ENCODE results near the gene ADRA2C.

ADRA2C gene

GRCh38 chr4:3780347-3781171, 14.4 kb downstream of the ADRA2C start:
- TF ChIP-seq CTCF (conservative IDR thresholded peaks at IDR 0.05; ENCODE audit: low read length) (no peak), EZH2phosphoT487 (IDR thresholded peaks at IDR 0.05; ENCODE audit: borderline replicate concordance) (no peak)
- no peaks in the 10 kb centered on the region for H3F3A ChIP-seq (ENCODE audit: low read depth)
- no peak overlapping the region for H3K9ac ChIP-seq (ENCODE audit: low read depth, low read length, poor library complexity, severe bottlenecking)
- no peaks in the 10 kb centered on the region for H3K79me2 ChIP-seq (ENCODE audit: insufficient read depth, low read length)
- no peak overlapping the region for H2AFZ ChIP-seq (ENCODE audit: low read length)
- H3K9me3 ChIP-seq (ENCODE audit: insufficient read depth, low read depth, low read length) = no peaks in the 10 kb centered on the region
- H3K27me3 ChIP-seq (ENCODE audit: insufficient read depth, low read length, poor library complexity, severe bottlenecking) = no peaks in the 10 kb centered on the region
- H3K9me2 ChIP-seq (replicated peaks; ENCODE audit: low read depth, low read length) = no peaks in the 10 kb centered on the region
- H3K4me3 ChIP-seq (ENCODE audit: low read length, poor library complexity, severe bottlenecking) = no peak overlapping the region
- H3K4me2 ChIP-seq (ENCODE audit: low read depth, low read length, poor library complexity, severe bottlenecking) = no peak overlapping the region
- no peaks in the 10 kb centered on the region for H3K36me3 ChIP-seq (ENCODE audit: insufficient read depth, low read length)
- no peaks in the 10 kb centered on the region for H3K4me1 ChIP-seq (ENCODE audit: insufficient read depth, low read length, poor library complexity, severe bottlenecking)
- H4K20me1 ChIP-seq (ENCODE audit: insufficient read depth, low read length, poor library complexity, severe bottlenecking) = no peaks in the 10 kb centered on the region

GRCh38 chr4:3781193-3781886, 15.2 kb downstream of the ADRA2C start:
- no peaks in the 10 kb centered on the region for H3K4me1 ChIP-seq (ENCODE audit: insufficient read depth, low read length, poor library complexity, severe bottlenecking)
- no peaks in the 10 kb centered on the region for H3K9me2 ChIP-seq (replicated peaks; ENCODE audit: low read depth, low read length)
- H3K9me3 ChIP-seq (ENCODE audit: insufficient read depth, low read depth, low read length) = no peaks in the 10 kb centered on the region
- no peak overlapping the region for H3K4me3 ChIP-seq (ENCODE audit: low read length, poor library complexity, severe bottlenecking)
- H3F3A ChIP-seq (ENCODE audit: low read depth) = no peaks in the 10 kb centered on the region
- no peaks in the 10 kb centered on the region for H3K79me2 ChIP-seq (ENCODE audit: insufficient read depth, low read length)
- no peaks in the 10 kb centered on the region for H3K36me3 ChIP-seq (ENCODE audit: insufficient read depth, low read length)
- no peak for TF ChIP-seq EZH2phosphoT487 (IDR thresholded peaks at IDR 0.05; ENCODE audit: borderline replicate concordance)
- no peak for TF ChIP-seq CTCF (conservative IDR thresholded peaks at IDR 0.05; ENCODE audit: low read length)
- no peaks in the 10 kb centered on the region for H4K20me1 ChIP-seq (ENCODE audit: insufficient read depth, low read length, poor library complexity, severe bottlenecking)
- no peak overlapping the region for H3K4me2 ChIP-seq (ENCODE audit: low read depth, low read length, poor library complexity, severe bottlenecking)
- no peak overlapping the region for H3K9ac ChIP-seq (ENCODE audit: low read depth, low read length, poor library complexity, severe bottlenecking)
- no peak overlapping the region for H2AFZ ChIP-seq (ENCODE audit: low read length)
- H3K27me3 ChIP-seq (ENCODE audit: insufficient read depth, low read length, poor library complexity, severe bottlenecking) = no peaks in the 10 kb centered on the region

DNA sequence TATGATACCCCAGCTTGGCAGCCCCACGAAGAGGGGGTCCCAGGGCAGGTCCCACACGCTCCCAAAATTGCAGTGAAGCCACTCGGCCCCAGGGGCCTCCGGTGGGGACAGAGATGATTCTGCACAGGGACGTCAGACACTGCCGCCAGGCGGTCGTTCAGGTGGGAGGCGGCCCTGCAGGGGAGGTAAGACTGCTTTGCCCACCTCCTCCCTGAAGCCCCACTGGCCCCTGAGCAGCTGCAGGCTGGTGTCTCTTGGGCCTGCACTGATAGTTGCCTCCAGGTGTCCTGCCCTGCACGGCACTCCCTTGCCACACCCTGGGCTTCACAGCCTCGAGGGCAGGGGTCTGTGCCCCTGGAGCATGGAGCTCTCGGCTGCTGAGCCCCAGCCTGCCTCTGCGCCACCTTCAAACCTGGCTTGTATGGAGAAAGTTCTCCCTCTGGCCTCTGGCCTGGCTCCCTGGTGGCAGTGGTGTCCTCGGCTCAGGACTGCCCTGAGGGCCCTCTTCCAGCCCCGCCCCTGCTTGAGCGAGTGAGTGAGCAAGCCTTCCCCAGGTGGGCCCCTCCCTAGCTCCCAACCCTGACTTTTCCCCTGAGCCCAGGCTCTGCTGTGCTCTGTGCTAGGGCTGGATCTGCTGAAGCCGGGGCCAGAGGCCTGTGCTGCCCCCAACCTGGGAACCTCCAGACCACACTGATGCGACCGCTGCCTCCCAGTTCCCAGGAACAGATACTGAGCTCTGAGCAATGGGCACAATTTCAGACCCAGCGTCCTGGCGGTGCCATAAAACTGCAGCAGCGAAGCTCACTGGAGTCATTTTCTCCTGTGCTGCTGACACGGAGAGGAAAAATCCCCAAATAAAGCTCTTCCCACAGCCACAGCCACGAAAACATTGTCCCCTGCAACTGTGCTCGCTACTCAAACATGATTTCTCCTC, 16.1 kb downstream of the ADRA2C start:
- H3K4me1 ChIP-seq (ENCODE audit: insufficient read depth, low read length, poor library complexity, severe bottlenecking) = no peaks in the 10 kb centered on the region
- no peaks in the 10 kb centered on the region for H3K27me3 ChIP-seq (ENCODE audit: insufficient read depth, low read length, poor library complexity, severe bottlenecking)
- no peaks in the 10 kb centered on the region for H3K36me3 ChIP-seq (ENCODE audit: insufficient read depth, low read length)
- H3K4me3 ChIP-seq (ENCODE audit: low read length, poor library complexity, severe bottlenecking) = no peak overlapping the region
- no peaks in the 10 kb centered on the region for H3K9me3 ChIP-seq (ENCODE audit: insufficient read depth, low read depth, low read length)
- no peaks in the 10 kb centered on the region for H3K79me2 ChIP-seq (ENCODE audit: insufficient read depth, low read length)
- TF ChIP-seq EZH2phosphoT487 (IDR thresholded peaks at IDR 0.05; ENCODE audit: borderline replicate concordance) (no peak), CTCF (conservative IDR thresholded peaks at IDR 0.05; ENCODE audit: low read length) (no peak)
- no peak overlapping the region for H2AFZ ChIP-seq (ENCODE audit: low read length)
- H3K9ac ChIP-seq (ENCODE audit: low read depth, low read length, poor library complexity, severe bottlenecking) = no peak overlapping the region
- H4K20me1 ChIP-seq (ENCODE audit: insufficient read depth, low read length, poor library complexity, severe bottlenecking) = no peaks in the 10 kb centered on the region
- H3K4me2 ChIP-seq (ENCODE audit: low read depth, low read length, poor library complexity, severe bottlenecking) = no peak overlapping the region
- H3F3A ChIP-seq (ENCODE audit: low read depth) = no peaks in the 10 kb centered on the region
- no peaks in the 10 kb centered on the region for H3K9me2 ChIP-seq (replicated peaks; ENCODE audit: low read depth, low read length)

All from Loucy (cell line).